Activated gamma-delta T cell treated with Interleukin-2 at 50 U/mL for 16 hours (primary cell): ENCODE results near the gene RBM34.

Experiments used
- DNase-seq: peaks from one replicate; pipeline ENCODE4 v3.0.0-alpha.2; 2020

RBM34 gene

GRCh38 chr1:235152235-235152634 is 8.8 kb downstream of the RBM34 start:
- DNase-seq = no peak

- no peak for DNase-seq
These were observed 10.0 kb downstream of the RBM34 start for GRCh38 chr1:235151033-235151432.

- no peak for DNase-seq
These were observed 11.2 kb downstream of the RBM34 start for GRCh38 chr1:235149824-235150223.

- DNase-seq = no peak
These were observed 13.8 kb downstream of the RBM34 start for GRCh38 chr1:235147269-235147668.

- no peak for DNase-seq
These were observed 15.4 kb downstream of the RBM34 start for GRCh38 chr1:235145639-235146038.

GRCh38 chr1:235142991-235143390 is 18.1 kb downstream of the RBM34 start:
- DNase-seq = no peak

- no peak for DNase-seq
These were observed 21.7 kb downstream of the RBM34 start for GRCh38 chr1:235139315-235139714.

GRCh38 chr1:235138821-235139220 is 22.2 kb downstream of the RBM34 start:
- no peak for DNase-seq

- DNase-seq = no peak
These were observed 24.9 kb downstream of the RBM34 start for GRCh38 chr1:235136111-235136510.

GRCh38 chr1:235134171-235134570 is 26.9 kb downstream of the RBM34 start:
- DNase-seq = no peak

- no peak for DNase-seq
These were observed 28.0 kb downstream of the RBM34 start for GRCh38 chr1:235133086-235133485.

GRCh38 chr1:235131961-235132360 is 29.1 kb downstream of the RBM34 start:
- DNase-seq = no peak

- DNase-seq = no peak
These were observed 30.2 kb downstream of the RBM34 start for GRCh38 chr1:235130766-235131270.

GRCh38 chr1:235129774-235130570 is 31.1 kb downstream of the RBM34 start:
- DNase-seq = no peak

- DNase-seq = peak; percentile 89
These were observed 32.4 kb downstream of the RBM34 start, which contains the start of gene TOMM20 for GRCh38 chr1:235128456-235129328. Gene TOMM20, minus strand, starts transcription at chr1:235128837. Its CDS starts 122 bp downstream, at chr1:235128715.

GRCh38 chr1:235127732-235128455 is 33.2 kb downstream of the RBM34 start:
- no peak for DNase-seq

- no peak for DNase-seq
These were observed 33.8 kb downstream of the RBM34 start for GRCh38 chr1:235127203-235127602.

GRCh38 chr1:235124665-235125064 is 36.4 kb downstream of the RBM34 start:
- DNase-seq = no peak

GRCh38 chr1:235124111-235124510 is 36.9 kb downstream of the RBM34 start:
- no peak for DNase-seq

GRCh38 chr1:235122348-235122747 is 38.7 kb downstream of the RBM34 start:
- no peak for DNase-seq

- no peak for DNase-seq
These were observed 47.7 kb downstream of the RBM34 start for GRCh38 chr1:235113183-235113917.
